Panc1 (cell line): ENCODE results near the gene PDZD2. TPM values are rescaled to one million over a fixed set of nuclear protein-coding genes. Genes with fewer than 3 reads are reported as not detected.

ENCODE experiments used
- ATAC-seq: fragments of 200-7000 bp; cut with Tn5 transposase; 2 replicates; pipeline ENCODE4 v1.9.1; 2020; ENCODE audit warnings: mild to moderate bottlenecking, moderate library complexity
- BruUV-seq: library from RNA; stranded (reverse); fragments of 400-500 nt; replicated peaks from 2 replicates; lab custom pipeline; 2021; lab: Mats Ljungman, UMichigan
- CTCF ChIA-PET: fragments of 300-600 bp; sonication (Branson Sonifier 250); formaldehyde crosslinking; loops from one replicate; lab custom pipeline; 2022; ENCODE audit warnings: antibody characterized with exemption; lab: Charles Lee
- POLR2A ChIA-PET: fragments of 300-600 bp; sonication (Branson Sonifier 250); formaldehyde crosslinking; loops from one replicate; lab custom pipeline; 2022; ENCODE audit warnings: antibody characterized with exemption; lab: Charles Lee
- DNase-seq: peaks from one replicate; pipeline ENCODE4 v3.0.0-alpha.2; 2010; ENCODE audit warnings: low read depth, low spot score
- H3K27ac ChIP-seq: 2 replicates; pipeline ENCODE4 v1.5.1; 2011; ENCODE audit warnings: mild to moderate bottlenecking, low read length, inconsistent platforms
- H3K27me3 ChIP-seq: fragments of 200-500 bp; sonication (Bioruptor generic); 2 replicates; pipeline ENCODE4 v1.6.0; 2014; ENCODE audit warnings: low read length, inconsistent platforms; ENCODE audit not compliant: control insufficient read depth, insufficient read depth
- H3K36me3 ChIP-seq: fragments of 200-500 bp; sonication (Bioruptor generic); 2 replicates; pipeline ENCODE4 v1.5.1; 2014; ENCODE audit warnings: inconsistent platforms, mild to moderate bottlenecking, low read length, moderate library complexity; ENCODE audit not compliant: control insufficient read depth, insufficient read depth
- H3K4me1 ChIP-seq: 2 replicates; pipeline ENCODE4 v1.5.1; 2011; ENCODE audit warnings: inconsistent platforms, mild to moderate bottlenecking, low read length, moderate library complexity; ENCODE audit not compliant: control insufficient read depth, insufficient read depth
- H3K4me3 ChIP-seq, 2 experiments: 2 replicates each; pipeline ENCODE4 v1.5.1; 2011 to 2012; ENCODE audit warnings: low read depth in 2 of 2, low read length in 2 of 2, mild to moderate bottlenecking in 2 of 2, inconsistent platforms in 1 of 2, moderate library complexity in 1 of 2
- H3K9me3 ChIP-seq: fragments of 200-500 bp; sonication (Bioruptor generic); 2 replicates; pipeline ENCODE4 v1.5.1; 2014; ENCODE audit warnings: low read depth, mild to moderate bottlenecking, inconsistent platforms, low read length, moderate library complexity; ENCODE audit not compliant: control insufficient read depth, insufficient read depth
- CTCF ChIP-seq: fragments of 450-650 bp; IDR thresholded peaks from 2 replicates; pipeline ENCODE4 v1.5.1; 2017; ENCODE audit warnings: mild to moderate bottlenecking
- POLR2AphosphoS5 ChIP-seq: IDR thresholded peaks from 2 replicates; pipeline ENCODE4 v1.6.1; 2012; ENCODE audit warnings: mild to moderate bottlenecking, low read depth, low read length, moderate library complexity
- REST ChIP-seq, 2 experiments: IDR thresholded peaks; 2 replicates each; pipeline ENCODE4 v1.6.1; 2011 to 2012; ENCODE audit warnings: low read depth in 2 of 2, control low read depth in 1 of 2, low read length in 1 of 2, mild to moderate bottlenecking in 1 of 2, moderate library complexity in 1 of 2; ENCODE audit not compliant: insufficient read depth in 1 of 2
- SIN3A ChIP-seq: IDR thresholded peaks from 2 replicates; pipeline ENCODE4 v1.6.1; 2012; ENCODE audit warnings: low read depth, mild to moderate bottlenecking, low read length, moderate library complexity, borderline replicate concordance; ENCODE audit not compliant: insufficient read depth
- TCF7L2 ChIP-seq: IDR thresholded peaks from 2 replicates; pipeline ENCODE4 v1.6.1; 2011; ENCODE audit warnings: mild to moderate bottlenecking, low read depth, low read length, inconsistent platforms
- in situ Hi-C: cut with HindIII; loops from 2 replicates; pipeline ENCODE4 v1.10.0; 2016; ENCODE audit warnings: low sequenced_read_pairs, low pct_unique_long_range_greater_than_20kb
- intact Hi-C: fragments of 100-400 bp; cut with micrococcal nuclease; formaldehyde crosslinking; loops from one replicate; pipeline ENCODE4 v1.10.0; 2022; ENCODE audit not compliant: unreplicated experiment
- total RNA-seq: library from RNA; stranded (reverse); gene quantifications from one replicate; pipeline ENCODE4 v1.2.1, GENCODE V29; 2021; ENCODE audit not compliant: unreplicated experiment

The PDZD2 gene
- total RNA-seq, 1 experiment from 2014 or later = 0.10 TPM

- no peaks in the 10 kb centered on the region for H3K9me3 ChIP-seq
- H3K4me3 ChIP-seq = no peak overlapping the region
- in situ Hi-C loops (no loop called here), intact Hi-C loops (no loop called here)
- H3K36me3 ChIP-seq = no peaks in the 10 kb centered on the region
- no peak for ATAC-seq
- DNase-seq = no peak
- no peak overlapping the region for H3K27ac ChIP-seq
- no TSS peak for BruUV-seq
- H3K4me1 ChIP-seq = no peaks in the 10 kb centered on the region
- H3K27me3 ChIP-seq = peaks cover 11% of the 10 kb centered on the region
- CTCF ChIA-PET = no interaction called here
- POLR2A ChIA-PET = no interaction called here
- no peak for TF ChIP-seq TCF7L2
- no peak for TF ChIP-seq CTCF
- no peak for TF ChIP-seq SIN3A
- no peak for TF ChIP-seq REST (IDR thresholded peaks at IDR 0.05; ENCODE audit: insufficient read depth in 1 of 2, low read depth in 2 of 2, low read length in 1 of 2)
- no peak for TF ChIP-seq POLR2AphosphoS5
Measured at GRCh38 chr5:31604240-31604639, 34.7 kb upstream of the PDZD2 start.

GRCh38 chr5:31604644-31605043 lies 34.3 kb upstream of the PDZD2 start:
- no peak for ATAC-seq
- in situ Hi-C loops = no loop called here
- Histone ChIP-seq H3K27me3 (peaks cover 10% of the 10 kb centered on the region), H3K4me1 (no peaks in the 10 kb centered on the region), H3K36me3 (no peaks in the 10 kb centered on the region), H3K9me3 (no peaks in the 10 kb centered on the region), H3K4me3 (no peak overlapping the region), H3K27ac (no peak overlapping the region)
- no peak for DNase-seq
- intact Hi-C loops = no loop called here
- BruUV-seq = no TSS peak
- ChIA-PET POLR2A (no interaction called here), CTCF (no interaction called here)
- no peak for TF ChIP-seq POLR2AphosphoS5
- TF ChIP-seq REST (IDR thresholded peaks at IDR 0.05; ENCODE audit: insufficient read depth in 1 of 2, low read depth in 2 of 2, low read length in 1 of 2) = no peak
- no peak for TF ChIP-seq CTCF
- TF ChIP-seq SIN3A = no peak
- no peak for TF ChIP-seq TCF7L2
